ENCODE data around the gene ZNF730. TPM values are rescaled to one million over a fixed set of nuclear protein-coding genes. Genes with fewer than 3 reads are reported as not detected.
"Not testable (repeated sequence)": the region's sequence is repeated elsewhere in the genome, so short reads cannot be mapped to it uniquely, and the experiment has no call there.

ZNF730 gene
- 1.0 and 2.0 TPM in 2 replicates for total RNA-seq (2014; rRNA removed; shearing (Covaris generic))

GRCh38 chr19:23116802-23117571 is at the start of gene ZNF730:
Gene ZNF730 (plus strand): TSS chr19:23117025. CDS start chr19:23117174, 149 bp downstream.
- peak; percentile 9 for DNase-seq (ENCODE audit: low spot score)

- no peak for DNase-seq (ENCODE audit: low spot score)
Measured at GRCh38 chr19:23070353-23071146, 46.3 kb upstream of the ZNF730 start.

GRCh38 chr19:23071147-23071511 is 45.7 kb upstream of the ZNF730 start:
- no peak for DNase-seq (ENCODE audit: low spot score)

DNA sequence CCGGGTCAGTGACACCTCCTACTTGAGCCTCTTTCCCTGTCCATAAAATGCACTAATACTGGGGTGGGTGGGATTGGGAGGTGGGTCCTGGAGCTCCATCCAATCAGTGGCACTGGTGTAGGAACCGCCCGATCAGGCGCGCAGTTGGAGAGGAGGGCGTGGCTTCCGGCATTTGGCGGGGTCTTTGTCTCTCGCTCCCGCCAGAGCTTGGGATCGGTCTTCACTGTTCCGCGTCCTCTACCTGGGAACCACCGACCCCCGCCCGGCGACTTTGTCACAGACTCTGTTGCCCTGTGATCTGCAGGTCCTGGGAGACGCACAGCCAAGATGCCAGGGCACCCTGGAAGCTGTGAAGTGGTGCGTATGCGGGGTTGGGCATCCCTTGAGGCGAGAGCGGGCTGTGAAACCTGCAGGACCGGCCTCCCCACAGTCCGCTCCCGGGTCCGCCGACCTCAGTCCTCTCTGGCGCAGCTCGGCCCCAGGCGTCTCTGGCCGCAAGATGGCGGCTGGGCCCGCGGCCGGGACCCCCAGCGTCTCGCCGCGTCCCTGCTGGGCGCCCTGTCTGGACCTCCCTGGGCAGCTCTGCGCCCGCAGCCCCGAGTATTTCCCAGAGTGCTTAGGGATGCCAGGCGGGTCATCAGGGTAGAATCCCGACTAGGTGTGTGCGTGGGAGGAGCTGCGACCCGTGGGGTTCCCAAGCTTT is 41.6 kb upstream of the ZNF730 start:
- DNase-seq (ENCODE audit: low spot score) = peak; percentile 55

DNA sequence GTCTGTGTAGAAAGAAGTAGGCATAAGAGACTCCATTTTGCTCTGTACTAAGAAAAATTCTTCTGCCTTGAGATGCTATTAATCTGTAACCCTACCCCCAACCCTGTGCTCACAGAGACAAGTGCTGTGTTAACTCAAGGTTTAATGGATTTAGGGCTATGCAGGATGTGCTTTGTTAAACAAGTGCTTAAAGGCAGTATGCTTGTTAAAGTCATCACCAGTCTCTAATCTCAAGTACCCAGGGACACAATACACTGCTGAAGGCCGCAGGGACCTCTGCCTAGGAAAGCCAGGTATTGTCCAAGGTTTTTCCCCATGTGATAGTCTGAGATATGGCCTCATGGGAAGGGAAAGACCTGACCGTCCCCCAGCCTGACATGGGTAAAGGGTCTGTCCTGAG is 39.0 kb upstream of the ZNF730 start:
- DNase-seq (ENCODE audit: low spot score) = not testable (repeated sequence)

DNA sequence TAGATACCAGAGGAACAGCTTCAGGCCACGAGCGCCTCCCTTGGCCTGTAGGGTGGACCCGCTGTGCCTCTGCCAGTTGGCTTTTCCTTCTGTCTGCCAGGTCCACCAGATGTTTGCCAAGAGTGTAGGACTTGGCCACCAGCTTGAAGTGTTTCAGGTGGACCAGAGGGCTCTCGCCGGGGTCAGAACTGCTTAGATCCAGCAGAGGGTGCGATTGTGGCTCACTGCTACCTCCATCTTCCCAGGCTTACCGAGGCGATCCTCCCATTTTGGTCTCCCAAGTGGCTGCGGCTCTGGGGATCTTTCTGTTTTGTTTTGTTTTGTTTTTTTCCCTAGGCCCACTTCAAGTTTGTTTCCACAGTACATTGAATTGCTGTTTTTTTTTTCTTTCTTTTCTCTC is 23.0 kb upstream of the ZNF730 start:
- DNase-seq (ENCODE audit: low spot score) = no peak

DNA sequence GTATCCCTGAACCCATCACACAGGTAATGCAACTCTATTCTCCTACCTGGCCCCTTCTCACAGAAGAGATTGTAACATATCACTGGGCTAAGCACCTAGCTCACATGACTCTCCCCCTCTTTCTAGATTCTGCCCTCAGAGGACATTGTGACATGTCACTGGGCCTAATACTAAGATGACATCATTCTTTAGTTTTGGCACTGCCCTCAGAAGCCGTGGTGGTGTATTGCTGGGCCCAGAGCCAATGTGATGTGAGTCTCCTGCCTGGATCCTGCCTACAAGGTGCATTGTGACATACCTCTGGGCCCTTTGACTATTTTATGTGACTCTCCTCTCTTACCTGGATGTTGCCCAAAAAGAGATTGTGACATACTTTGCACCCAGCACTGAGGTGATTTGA is 21.4 kb upstream of the ZNF730 start:
- no peak for DNase-seq (ENCODE audit: low spot score)

DNA sequence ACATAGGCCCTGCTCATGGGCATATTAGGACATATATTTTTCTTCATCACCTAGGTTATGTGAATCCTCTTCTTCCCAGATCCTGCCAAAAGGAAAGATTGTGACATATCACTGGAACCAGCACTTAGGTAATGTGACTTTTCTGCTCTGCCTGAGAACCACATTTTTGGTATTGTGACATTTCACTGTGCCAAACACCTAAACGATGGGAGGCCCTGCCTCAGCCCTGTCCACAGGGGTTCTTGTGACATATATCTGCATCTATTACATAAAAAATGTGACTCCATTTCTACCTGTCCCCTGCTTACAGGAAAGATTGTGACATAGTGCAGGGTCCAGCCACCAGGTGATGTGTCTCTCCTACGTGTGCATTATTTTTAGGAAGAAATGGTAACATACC is 18.5 kb upstream of the ZNF730 start:
- no peak for DNase-seq (ENCODE audit: low spot score)

GRCh38 chr19:23098988-23099387 is 17.8 kb upstream of the ZNF730 start:
- no peak for DNase-seq (ENCODE audit: low spot score)

GRCh38 chr19:23099966-23100365 is 16.9 kb upstream of the ZNF730 start:
- DNase-seq (ENCODE audit: low spot score) = no peak

GRCh38 chr19:23101241-23101640 is 15.6 kb upstream of the ZNF730 start:
- no peak for DNase-seq (ENCODE audit: low spot score)

DNA sequence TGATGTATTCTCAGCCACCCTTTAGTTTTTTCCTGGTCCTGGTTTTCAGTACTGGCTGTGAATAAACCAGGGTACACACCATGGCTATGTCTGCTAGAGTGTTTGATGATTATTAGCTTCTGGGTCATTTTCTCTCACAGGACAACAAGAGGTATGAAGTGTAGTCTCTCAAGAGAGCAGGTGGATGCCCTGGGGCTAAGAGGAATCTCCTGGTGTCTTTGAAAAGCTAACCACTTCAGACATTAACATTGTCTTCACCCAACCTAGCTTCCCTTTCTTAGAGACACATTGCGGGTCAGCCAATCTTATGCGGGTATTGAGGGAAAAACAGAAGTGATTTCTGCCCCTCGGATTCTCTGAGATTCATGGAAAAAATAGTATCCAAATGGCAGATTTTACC is 1.6 kb downstream of the ZNF730 start:
- no peak for DNase-seq (ENCODE audit: low spot score)

- not testable (repeated sequence) for DNase-seq (ENCODE audit: low spot score)
Measured at GRCh38 chr19:23134211-23134610, 17.4 kb downstream of the ZNF730 start.

DNA sequence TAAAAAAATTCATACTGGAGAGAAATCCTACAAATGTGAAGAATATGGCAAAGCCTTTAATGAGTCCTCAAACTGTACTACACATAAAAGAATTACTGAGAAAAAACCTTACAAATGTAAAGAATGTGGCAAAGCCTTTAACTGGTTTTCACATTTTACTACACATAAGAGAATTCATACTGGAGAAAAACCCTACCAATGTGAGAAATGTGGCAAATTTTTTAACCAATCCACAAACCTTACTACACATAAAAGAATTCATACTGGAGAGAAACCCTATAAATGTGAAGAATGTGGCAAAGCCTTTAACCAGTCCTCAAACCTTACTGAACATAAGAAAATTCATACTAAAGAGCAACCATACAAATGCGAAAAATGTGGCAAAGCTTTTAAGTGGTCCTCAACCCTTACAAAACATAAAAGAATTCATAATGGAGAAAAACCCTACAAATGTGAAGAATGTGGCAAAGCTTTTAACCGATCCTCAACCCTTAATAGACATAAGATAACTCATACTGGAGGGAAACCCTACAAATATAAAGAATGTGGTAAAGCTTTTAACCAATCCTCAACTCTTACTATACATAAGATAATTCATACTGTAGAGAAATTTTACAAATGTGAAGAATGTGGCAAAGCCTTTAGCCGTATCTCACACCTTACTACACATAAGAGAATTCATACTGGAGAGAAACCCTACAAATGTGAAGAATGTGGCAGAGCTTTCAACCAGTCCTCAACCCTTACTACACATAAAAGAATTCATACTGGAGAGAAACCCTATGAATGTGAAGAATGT is 29.0 kb downstream of the ZNF730 start:
- DNase-seq (ENCODE audit: low spot score) = no peak

DNA sequence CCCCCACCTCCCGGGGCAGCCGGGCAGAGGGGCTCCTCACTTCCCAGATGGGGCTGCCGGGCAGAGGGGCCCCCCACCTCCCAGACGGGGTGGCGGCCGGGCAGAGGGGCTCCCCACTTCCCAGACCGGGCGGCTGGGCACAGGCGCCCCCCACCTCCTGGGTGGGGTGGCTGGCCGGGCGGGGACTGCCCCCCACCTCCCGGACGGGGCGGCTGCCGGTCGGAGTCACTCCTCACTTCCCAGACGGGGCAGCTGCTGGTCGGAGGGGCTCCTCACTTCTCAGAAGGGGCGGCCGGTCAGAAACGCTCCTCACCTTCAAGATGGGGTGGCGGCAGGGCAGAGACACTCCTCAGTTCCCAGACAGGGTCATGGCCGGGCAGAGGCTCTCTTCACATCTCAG is 43.9 kb downstream of the ZNF730 start:
- no peak for DNase-seq (ENCODE audit: low spot score)

- not testable (repeated sequence) for DNase-seq (ENCODE audit: low spot score)
Measured at GRCh38 chr19:23168286-23168685, 51.5 kb downstream of the ZNF730 start.

DNA sequence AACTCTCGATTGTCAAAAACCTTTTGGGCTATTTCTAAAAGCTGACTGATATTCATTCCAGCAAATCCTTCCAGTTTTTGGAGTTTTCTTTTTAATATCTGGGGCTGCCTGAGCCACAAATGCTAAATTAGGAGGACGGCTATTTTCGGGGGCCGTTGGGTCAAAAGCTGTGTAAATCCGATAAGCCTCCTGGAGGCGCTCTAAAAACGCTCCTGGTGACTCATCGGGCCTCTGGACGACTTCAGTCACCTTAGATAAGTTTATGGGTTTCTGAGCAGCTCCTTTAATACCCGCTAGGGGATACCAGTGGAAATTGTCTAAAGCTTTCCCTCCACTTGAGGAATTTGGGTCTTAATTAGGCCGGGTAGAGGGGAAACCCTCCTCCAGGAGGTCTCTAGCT is 66.4 kb downstream of the ZNF730 start:
- no peak for DNase-seq (ENCODE audit: low spot score)

DNA sequence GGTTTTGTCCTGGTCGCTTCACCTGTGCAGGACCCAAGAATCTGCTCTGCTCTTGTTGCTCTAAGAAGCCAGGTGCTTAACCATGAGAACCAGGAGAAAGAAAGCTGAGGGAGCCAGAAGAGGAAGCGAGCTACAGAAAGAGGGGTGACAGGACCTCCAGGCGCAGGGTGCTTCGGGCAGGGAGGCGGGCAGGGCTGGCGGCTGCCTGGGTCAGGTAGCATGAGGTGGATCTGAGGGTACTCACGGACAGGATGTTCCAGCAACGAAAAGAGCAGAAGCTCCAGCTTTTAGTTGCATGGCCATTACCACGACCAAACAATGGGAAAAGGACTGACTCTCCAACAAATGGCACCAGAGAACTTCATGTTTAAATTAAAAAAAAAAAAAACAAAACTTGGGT is 73.5 kb downstream of the ZNF730 start:
- DNase-seq (ENCODE audit: low spot score) = no peak

Data from H4 (cell line).